IPS-18a (cell line): ENCODE measurements around the gene IFI44.

ENCODE experiments used
- H3K27ac ChIP-seq: one replicate; pipeline ENCODE4 v1.5.1; 2013; ENCODE audit warnings: low read length
- H3K27me3 ChIP-seq: one replicate; pipeline ENCODE4 v1.6.1; 2013; ENCODE audit warnings: mild to moderate bottlenecking, low read length; ENCODE audit not compliant: control insufficient read depth, insufficient read depth
- H3K36me3 ChIP-seq: one replicate; pipeline ENCODE4 v1.6.1; 2013; ENCODE audit warnings: low read depth, low read length; ENCODE audit not compliant: control insufficient read depth
- H3K4me1 ChIP-seq: one replicate; pipeline ENCODE4 v1.6.1; 2013; ENCODE audit warnings: low read depth, low read length; ENCODE audit not compliant: control insufficient read depth
- H3K4me3 ChIP-seq: one replicate; pipeline ENCODE4 v1.5.1; 2013; ENCODE audit warnings: low read length
- H3K9ac ChIP-seq: one replicate; pipeline ENCODE4 v1.6.1; 2013; ENCODE audit warnings: mild to moderate bottlenecking, low read length, moderate library complexity
- H3K9me3 ChIP-seq: one replicate; pipeline ENCODE4 v1.6.1; 2013; ENCODE audit warnings: low read depth, low read length; ENCODE audit not compliant: control insufficient read depth

IFI44 gene

DNA sequence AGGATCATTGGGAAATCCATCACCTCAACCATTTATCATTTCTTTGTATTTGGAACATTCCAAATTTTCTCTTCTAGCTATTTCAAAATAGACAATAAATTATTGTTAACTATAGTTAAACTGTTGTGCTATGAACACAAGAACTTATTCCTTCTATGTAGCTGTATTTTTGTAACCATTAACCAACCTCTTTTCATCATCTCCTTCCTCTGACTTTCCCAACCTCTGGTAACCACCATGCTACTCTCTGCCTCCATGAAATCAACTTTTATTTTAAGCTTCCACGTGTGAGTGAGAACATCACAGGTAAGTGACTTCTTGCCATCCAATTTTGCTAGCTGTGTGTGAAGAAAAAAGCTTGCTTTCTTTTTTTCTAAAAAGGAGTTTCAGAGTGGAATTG is 29.0 kb upstream of the IFI44 start:
- Histone ChIP-seq H3K9me3 (no peaks in the 10 kb centered on the region), H3K4me1 (no peaks in the 10 kb centered on the region), H3K36me3 (no peaks in the 10 kb centered on the region), H3K9ac (no peak overlapping the region), H3K4me3 (no peak overlapping the region), H3K27ac (no peak overlapping the region), H3K27me3 (no peaks in the 10 kb centered on the region)

- Histone ChIP-seq H3K27ac (no peak overlapping the region), H3K9me3 (no peaks in the 10 kb centered on the region), H3K4me3 (no peak overlapping the region), H3K27me3 (no peaks in the 10 kb centered on the region), H3K4me1 (no peaks in the 10 kb centered on the region), H3K36me3 (no peaks in the 10 kb centered on the region), H3K9ac (no peak overlapping the region)
Observed at GRCh38 chr1:78622548-78622947, 27.1 kb upstream of the IFI44 start.

GRCh38 chr1:78624035-78624434 is 25.6 kb upstream of the IFI44 start:
- no peak overlapping the region for H3K9ac ChIP-seq
- no peaks in the 10 kb centered on the region for H3K4me1 ChIP-seq
- H3K4me3 ChIP-seq = no peak overlapping the region
- H3K27ac ChIP-seq = no peak overlapping the region
- no peaks in the 10 kb centered on the region for H3K9me3 ChIP-seq
- no peaks in the 10 kb centered on the region for H3K36me3 ChIP-seq
- H3K27me3 ChIP-seq = no peaks in the 10 kb centered on the region

- H3K27ac ChIP-seq = no peak overlapping the region
- no peaks in the 10 kb centered on the region for H3K36me3 ChIP-seq
- H3K4me1 ChIP-seq = no peaks in the 10 kb centered on the region
- H3K27me3 ChIP-seq = no peaks in the 10 kb centered on the region
- no peak overlapping the region for H3K4me3 ChIP-seq
- H3K9ac ChIP-seq = no peak overlapping the region
- H3K9me3 ChIP-seq = no peaks in the 10 kb centered on the region
Observed at GRCh38 chr1:78627321-78627720, 22.3 kb upstream of the IFI44 start.

DNA sequence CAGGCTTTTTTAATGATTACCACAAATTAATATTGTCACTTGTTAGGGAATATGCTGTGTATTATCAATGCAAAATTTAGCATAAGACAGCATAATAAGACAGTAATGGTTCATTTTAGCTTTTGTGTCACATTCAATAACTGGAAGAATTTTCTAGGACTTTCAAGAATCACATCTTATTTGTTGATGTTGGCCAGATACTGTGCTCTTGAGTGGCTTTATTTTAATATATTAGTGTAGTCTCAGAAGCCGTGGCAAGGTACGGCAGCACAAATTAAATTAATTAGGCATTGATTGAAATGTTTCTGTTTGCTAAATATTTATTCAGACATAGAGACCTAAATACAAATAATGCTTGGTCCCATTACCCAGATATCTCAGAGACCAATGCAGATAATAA is 19.0 kb upstream of the IFI44 start:
- Histone ChIP-seq H3K9ac (no peak overlapping the region), H3K4me1 (no peaks in the 10 kb centered on the region), H3K27me3 (no peaks in the 10 kb centered on the region), H3K36me3 (no peaks in the 10 kb centered on the region), H3K27ac (no peak overlapping the region), H3K4me3 (no peak overlapping the region), H3K9me3 (no peaks in the 10 kb centered on the region)

- Histone ChIP-seq H3K9me3 (no peaks in the 10 kb centered on the region), H3K4me1 (no peaks in the 10 kb centered on the region), H3K36me3 (no peaks in the 10 kb centered on the region), H3K9ac (no peak overlapping the region), H3K27ac (no peak overlapping the region), H3K27me3 (no peaks in the 10 kb centered on the region), H3K4me3 (no peak overlapping the region)
Observed at GRCh38 chr1:78633209-78633608, 16.4 kb upstream of the IFI44 start.

DNA sequence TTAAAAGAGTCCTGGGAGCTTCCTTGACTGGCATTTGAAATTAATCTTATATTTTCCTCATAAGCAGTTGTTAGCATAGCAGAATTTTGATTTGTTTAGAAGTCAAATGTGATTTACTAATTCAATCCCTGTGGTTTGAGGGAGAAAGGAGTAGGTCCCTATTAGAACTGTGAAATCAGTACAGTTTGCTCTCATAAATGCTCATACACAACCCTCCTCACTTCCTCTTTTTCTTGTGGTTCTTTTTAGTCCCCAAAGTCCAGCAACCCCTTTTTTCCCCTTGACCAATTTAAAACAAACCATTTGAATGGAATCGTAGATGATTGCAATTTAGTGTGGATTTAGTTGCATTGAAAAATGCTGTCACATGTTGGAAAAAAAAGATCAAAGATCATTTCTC is 9.2 kb upstream of the IFI44 start:
- Histone ChIP-seq H3K4me3 (no peak overlapping the region), H3K27ac (no peak overlapping the region), H3K9ac (no peak overlapping the region), H3K27me3 (no peaks in the 10 kb centered on the region), H3K4me1 (no peaks in the 10 kb centered on the region), H3K36me3 (no peaks in the 10 kb centered on the region), H3K9me3 (no peaks in the 10 kb centered on the region)

DNA sequence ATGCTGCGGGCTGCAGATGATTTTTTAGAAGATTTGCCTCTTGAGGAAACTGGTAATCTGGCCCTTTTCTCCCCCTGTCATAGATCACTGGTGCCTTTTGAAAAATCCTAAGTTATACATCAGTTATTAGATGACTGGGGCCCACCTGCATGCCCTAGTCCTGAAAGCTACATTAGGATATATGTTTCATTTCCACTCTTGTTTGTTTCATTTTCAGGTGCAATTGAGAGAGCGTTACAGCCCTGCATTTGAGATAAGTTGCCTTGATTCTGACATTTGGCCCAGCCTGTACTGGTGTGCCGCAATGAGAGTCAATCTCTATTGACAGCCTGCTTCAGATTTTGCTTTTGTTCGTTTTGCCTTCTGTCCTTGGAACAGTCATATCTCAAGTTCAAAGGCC is 8.1 kb upstream of the IFI44 start:
- no peaks in the 10 kb centered on the region for H3K4me1 ChIP-seq
- H3K4me3 ChIP-seq = no peak overlapping the region
- no peaks in the 10 kb centered on the region for H3K36me3 ChIP-seq
- H3K9ac ChIP-seq = no peak overlapping the region
- no peaks in the 10 kb centered on the region for H3K27me3 ChIP-seq
- H3K27ac ChIP-seq = no peak overlapping the region
- H3K9me3 ChIP-seq = no peaks in the 10 kb centered on the region

DNA sequence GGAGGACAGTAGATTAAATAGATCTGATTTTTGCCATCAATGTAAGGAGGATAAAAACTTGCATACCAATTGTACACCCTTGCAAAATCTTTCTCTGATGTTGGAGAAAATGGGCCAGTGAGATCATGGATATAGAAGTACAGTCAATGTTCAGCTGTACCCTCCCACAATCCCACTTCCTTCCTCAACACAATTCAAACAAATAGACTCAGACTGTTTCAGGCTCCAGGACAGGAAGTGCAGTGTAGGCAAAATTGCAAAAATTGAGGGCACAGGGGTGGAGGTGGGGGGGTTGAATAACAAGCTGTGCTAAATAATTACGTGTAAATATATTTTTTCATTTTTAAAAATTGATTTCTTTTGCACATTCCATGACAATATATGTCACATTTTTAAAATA is 3.9 kb upstream of the IFI44 start:
- Histone ChIP-seq H3K36me3 (no peaks in the 10 kb centered on the region), H3K4me1 (no peaks in the 10 kb centered on the region), H3K9ac (no peak overlapping the region), H3K27me3 (no peaks in the 10 kb centered on the region), H3K4me3 (no peak overlapping the region), H3K27ac (no peak overlapping the region), H3K9me3 (peaks cover 3% of the 10 kb centered on the region)

GRCh38 chr1:78647238-78647637 is 2.4 kb upstream of the IFI44 start:
- Histone ChIP-seq H3K4me3 (no peak overlapping the region), H3K36me3 (no peaks in the 10 kb centered on the region), H3K9ac (no peak overlapping the region), H3K27me3 (no peaks in the 10 kb centered on the region), H3K9me3 (peaks cover 3% of the 10 kb centered on the region), H3K27ac (no peak overlapping the region), H3K4me1 (no peaks in the 10 kb centered on the region)

GRCh38 chr1:78650114-78650660 is 556 bp downstream of the IFI44 start:
- H3K9ac ChIP-seq = no peak overlapping the region
- H3K27me3 ChIP-seq = peaks cover 8% of the 10 kb centered on the region
- no peak overlapping the region for H3K4me3 ChIP-seq
- no peaks in the 10 kb centered on the region for H3K4me1 ChIP-seq
- no peaks in the 10 kb centered on the region for H3K36me3 ChIP-seq
- peaks cover 3% of the 10 kb centered on the region for H3K9me3 ChIP-seq
- no peak overlapping the region for H3K27ac ChIP-seq

DNA sequence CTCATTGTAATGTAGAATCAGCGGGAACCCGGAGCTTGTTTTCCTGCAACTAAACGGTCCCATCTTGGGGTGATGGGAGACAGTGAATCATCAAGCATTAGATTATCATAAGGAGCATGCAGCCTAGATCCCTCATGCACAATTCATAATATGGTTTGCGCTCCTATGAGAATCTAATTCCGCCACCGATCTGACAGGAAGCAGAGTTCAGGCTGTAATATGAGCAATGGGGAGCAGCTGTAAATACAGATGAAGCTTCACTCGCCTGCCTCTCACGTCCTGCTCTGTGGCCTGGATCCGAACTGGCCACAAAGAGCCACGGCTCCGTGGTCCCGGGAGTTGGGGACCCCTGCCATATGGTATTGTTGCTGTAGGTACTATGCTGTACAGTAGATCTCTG is 1.6 kb downstream of the IFI44 start:
- Histone ChIP-seq H3K9ac (no peak overlapping the region), H3K36me3 (no peaks in the 10 kb centered on the region), H3K4me3 (no peak overlapping the region)

More for the DNA sequence above, 1.6 kb downstream of the IFI44 start:
- Histone ChIP-seq H3K9me3 (peaks cover 3% of the 10 kb centered on the region), H3K27ac (no peak overlapping the region), H3K4me1 (no peaks in the 10 kb centered on the region), H3K27me3 (peaks cover 19% of the 10 kb centered on the region)
